ENCODE results near the gene C4orf50.

DNA sequence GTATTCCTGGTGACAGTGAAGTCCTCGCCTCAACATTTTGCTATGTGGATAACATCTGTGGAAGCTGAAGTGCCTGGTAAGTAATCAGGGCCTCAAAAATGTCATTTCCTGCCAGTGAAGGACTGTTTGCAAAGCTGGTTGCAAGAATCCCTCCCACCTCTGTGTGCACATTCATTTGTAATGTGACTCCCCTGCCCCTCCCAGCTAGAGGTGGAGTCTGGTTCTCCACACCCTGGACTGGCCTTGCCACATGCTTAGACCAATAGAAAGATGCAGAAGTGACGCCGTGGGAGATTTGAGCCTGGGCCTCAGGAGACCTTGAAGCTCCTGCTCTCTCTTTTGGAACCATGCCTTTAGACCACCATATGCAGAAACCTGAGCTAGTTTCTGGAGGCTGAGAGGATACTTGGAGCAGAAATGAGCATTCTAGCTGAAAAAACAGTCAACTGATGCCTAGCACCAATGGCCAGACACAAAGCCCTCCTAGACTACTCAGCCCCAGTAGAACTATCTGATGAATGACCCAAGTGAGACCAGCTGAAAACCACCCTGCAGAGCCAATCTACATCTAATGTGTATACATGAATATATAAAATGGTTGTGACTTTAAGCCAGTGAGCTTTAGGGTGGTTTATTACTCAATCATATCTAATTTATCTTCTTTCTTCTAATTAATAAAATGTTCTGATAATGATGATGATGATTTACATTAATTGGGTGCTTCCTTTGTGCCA is 77.6 kb downstream of the C4orf50 start:
- TF ChIP-seq CTCF (IDR thresholded peaks at IDR 0.05; ENCODE audit: borderline replicate concordance, extremely low read depth, low read length, poor library complexity, severe bottlenecking) (no peak), EZH2 (IDR thresholded peaks at IDR 0.05; ENCODE audit: borderline replicate concordance, low read depth, low read length, severe bottlenecking) (no peak)

Data from DND-41 (cell line).